Measurements from ENCODE around the gene PRKAG1. TPM values are rescaled to one million over a fixed set of nuclear protein-coding genes. Genes with fewer than 3 reads are reported as not detected.
A peak's percentile ranks its signal among the peaks of the same experiment; 100 is the strongest.

The PRKAG1 gene
- total RNA-seq, 1 experiment from 2014 or later, result 47.5 TPM

- Histone ChIP-seq H3K4me3 (ENCODE audit: low read length) (no peak overlapping the region), H3K4me2 (ENCODE audit: low read depth, low read length, poor library complexity, severe bottlenecking) (no peak overlapping the region), H3K27me3 (ENCODE audit: low read length) (no peaks in the 10 kb centered on the region), H3K9ac (ENCODE audit: low read length) (no peak overlapping the region), H3K4me1 (ENCODE audit: low read length) (peaks cover 25% of the 10 kb centered on the region), H3K27ac (ENCODE audit: low read length) (no peak overlapping the region), H4K20me1 (ENCODE audit: insufficient read depth, low read depth, low read length) (no peaks in the 10 kb centered on the region), H3K36me3 (ENCODE audit: insufficient read depth, low read length) (no peaks in the 10 kb centered on the region), H3K9me3 (ENCODE audit: low read length) (no peaks in the 10 kb centered on the region), H2AFZ (ENCODE audit: low read length) (no peak overlapping the region), H3K79me2 (ENCODE audit: low read length) (no peaks in the 10 kb centered on the region), H3K9me2 (replicated peaks; ENCODE audit: insufficient read depth, low read length) (no peaks in the 10 kb centered on the region)
- no peak for DNase-seq
Observed at GRCh38 chr12:48994224-48995085, 24.1 kb downstream of the PRKAG1 start.

- Histone ChIP-seq H3K27ac (ENCODE audit: low read length) (no peak overlapping the region), H3K9ac (ENCODE audit: low read length) (no peak overlapping the region), H4K20me1 (ENCODE audit: insufficient read depth, low read depth, low read length) (no peaks in the 10 kb centered on the region), H3K4me1 (ENCODE audit: low read length) (peaks cover 20% of the 10 kb centered on the region), H3K36me3 (ENCODE audit: insufficient read depth, low read length) (no peaks in the 10 kb centered on the region), H2AFZ (ENCODE audit: low read length) (no peak overlapping the region), H3K4me2 (ENCODE audit: low read depth, low read length, poor library complexity, severe bottlenecking) (no peak overlapping the region), H3K79me2 (ENCODE audit: low read length) (no peaks in the 10 kb centered on the region), H3K9me3 (ENCODE audit: low read length) (no peaks in the 10 kb centered on the region), H3K9me2 (replicated peaks; ENCODE audit: insufficient read depth, low read length) (no peaks in the 10 kb centered on the region), H3K4me3 (ENCODE audit: low read length) (no peak overlapping the region), H3K27me3 (ENCODE audit: low read length) (no peaks in the 10 kb centered on the region)
- DNase-seq, result no peak
Observed at GRCh38 chr12:48993787-48994186, 24.8 kb downstream of the PRKAG1 start.

DNA sequence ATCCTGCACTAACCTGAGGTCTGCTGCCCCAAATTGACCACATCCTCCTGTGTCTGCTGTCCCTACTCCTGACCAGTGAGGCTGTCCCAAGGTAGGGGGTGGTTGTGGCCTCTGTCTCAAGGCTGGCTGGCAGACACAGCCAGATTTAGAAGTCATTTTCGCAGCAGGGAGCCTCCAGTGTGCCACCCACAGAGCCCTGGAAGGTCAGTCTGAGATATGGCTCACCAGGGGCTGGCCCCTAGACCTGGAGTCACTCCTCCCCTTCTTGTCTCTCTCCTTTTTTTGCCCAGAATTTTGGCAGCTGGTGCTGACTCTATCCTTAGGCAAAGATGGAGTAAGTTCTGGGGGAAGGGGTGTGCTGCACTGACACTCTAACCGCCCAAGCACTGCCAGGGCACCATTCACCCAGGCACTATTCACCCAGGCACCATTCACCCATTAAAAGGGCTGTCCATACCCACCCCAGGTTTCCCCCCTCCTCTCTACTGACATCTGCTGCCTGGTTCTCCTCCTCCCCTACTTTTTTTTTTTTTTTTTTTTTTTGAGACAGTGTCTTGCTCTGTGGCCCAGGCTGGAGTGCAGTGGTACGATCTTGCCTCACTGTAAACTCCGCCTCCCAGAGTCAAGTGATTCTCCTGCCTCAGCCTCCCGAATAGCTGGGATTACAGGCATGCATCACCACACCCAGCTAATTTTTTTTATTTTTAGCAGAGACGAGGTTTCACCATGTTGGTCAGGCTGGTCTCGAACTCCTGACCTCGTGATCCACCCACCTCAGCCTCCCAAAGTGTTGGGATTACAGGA is 27.1 kb downstream of the PRKAG1 start:
- H3K4me2 ChIP-seq (ENCODE audit: low read depth, low read length, poor library complexity, severe bottlenecking), result no peak overlapping the region
- H3K27ac ChIP-seq (ENCODE audit: low read length), result no peak overlapping the region
- no peaks in the 10 kb centered on the region for H3K79me2 ChIP-seq (ENCODE audit: low read length)
- no peaks in the 10 kb centered on the region for H3K36me3 ChIP-seq (ENCODE audit: insufficient read depth, low read length)
- H3K9ac ChIP-seq (ENCODE audit: low read length), result no peak overlapping the region
- no peak overlapping the region for H3K4me3 ChIP-seq (ENCODE audit: low read length)
- H2AFZ ChIP-seq (ENCODE audit: low read length), result no peak overlapping the region
- no peaks in the 10 kb centered on the region for H4K20me1 ChIP-seq (ENCODE audit: insufficient read depth, low read depth, low read length)
- no peaks in the 10 kb centered on the region for H3K27me3 ChIP-seq (ENCODE audit: low read length)
- H3K9me2 ChIP-seq (replicated peaks; ENCODE audit: insufficient read depth, low read length), result no peaks in the 10 kb centered on the region
- no peaks in the 10 kb centered on the region for H3K4me1 ChIP-seq (ENCODE audit: low read length)
- no peaks in the 10 kb centered on the region for H3K9me3 ChIP-seq (ENCODE audit: low read length)
- no peak for DNase-seq

GRCh38 chr12:48990552-48990951 is 28.0 kb downstream of the PRKAG1 start:
- DNase-seq, result no peak
- Histone ChIP-seq H3K4me1 (ENCODE audit: low read length) (peaks cover 5% of the 10 kb centered on the region), H2AFZ (ENCODE audit: low read length) (no peak overlapping the region), H4K20me1 (ENCODE audit: insufficient read depth, low read depth, low read length) (no peaks in the 10 kb centered on the region), H3K4me2 (ENCODE audit: low read depth, low read length, poor library complexity, severe bottlenecking) (no peak overlapping the region), H3K79me2 (ENCODE audit: low read length) (no peaks in the 10 kb centered on the region), H3K27ac (ENCODE audit: low read length) (no peak overlapping the region), H3K36me3 (ENCODE audit: insufficient read depth, low read length) (no peaks in the 10 kb centered on the region), H3K4me3 (ENCODE audit: low read length) (no peak overlapping the region), H3K9ac (ENCODE audit: low read length) (no peak overlapping the region), H3K9me2 (replicated peaks; ENCODE audit: insufficient read depth, low read length) (no peaks in the 10 kb centered on the region), H3K9me3 (ENCODE audit: low read length) (no peaks in the 10 kb centered on the region), H3K27me3 (ENCODE audit: low read length) (no peaks in the 10 kb centered on the region)

- Histone ChIP-seq H3K27ac (ENCODE audit: low read length) (no peak overlapping the region), H3K4me2 (ENCODE audit: low read depth, low read length, poor library complexity, severe bottlenecking) (no peak overlapping the region), H3K4me3 (ENCODE audit: low read length) (no peak overlapping the region), H3K9me2 (replicated peaks; ENCODE audit: insufficient read depth, low read length) (no peaks in the 10 kb centered on the region), H3K79me2 (ENCODE audit: low read length) (no peaks in the 10 kb centered on the region), H3K9me3 (ENCODE audit: low read length) (no peaks in the 10 kb centered on the region), H3K36me3 (ENCODE audit: insufficient read depth, low read length) (no peaks in the 10 kb centered on the region), H3K9ac (ENCODE audit: low read length) (no peak overlapping the region), H4K20me1 (ENCODE audit: insufficient read depth, low read depth, low read length) (no peaks in the 10 kb centered on the region), H3K4me1 (ENCODE audit: low read length) (peaks cover 13% of the 10 kb centered on the region), H2AFZ (ENCODE audit: low read length) (no peak overlapping the region), H3K27me3 (ENCODE audit: low read length) (no peaks in the 10 kb centered on the region)
- peak; percentile 87 for DNase-seq
Observed at GRCh38 chr12:48988030-48988649, 30.4 kb downstream of the PRKAG1 start.

DNA sequence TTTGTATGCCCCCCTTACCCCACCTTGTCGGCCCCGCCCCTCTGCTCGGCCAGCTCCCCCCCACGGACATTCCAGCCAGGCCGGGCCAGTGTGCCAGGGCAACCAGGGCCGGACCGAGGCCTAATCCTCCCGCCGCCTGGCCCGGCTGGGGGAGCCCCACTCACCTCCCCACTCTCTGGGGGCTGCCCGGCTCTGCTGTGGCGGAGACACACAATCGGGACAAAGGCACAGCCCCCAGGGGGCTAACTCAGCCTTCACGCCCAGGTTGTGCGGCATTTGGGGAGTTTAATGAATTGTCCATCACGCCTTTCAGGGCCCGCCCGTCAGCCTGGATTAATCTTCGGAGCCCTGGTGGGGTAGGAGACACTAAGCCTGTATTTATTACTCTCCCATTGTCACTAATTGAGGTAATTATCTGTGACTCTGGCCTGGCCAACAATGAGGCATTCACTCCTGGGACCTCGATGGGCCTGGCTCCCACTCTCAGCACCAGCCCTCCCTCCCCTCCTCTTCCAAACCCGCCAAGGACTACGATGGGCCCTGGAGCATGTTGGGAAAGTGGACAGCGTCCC is 31.8 kb downstream of the PRKAG1 start:
- Histone ChIP-seq H3K27ac (ENCODE audit: low read length) (no peak overlapping the region), H3K27me3 (ENCODE audit: low read length) (no peaks in the 10 kb centered on the region)

DNA sequence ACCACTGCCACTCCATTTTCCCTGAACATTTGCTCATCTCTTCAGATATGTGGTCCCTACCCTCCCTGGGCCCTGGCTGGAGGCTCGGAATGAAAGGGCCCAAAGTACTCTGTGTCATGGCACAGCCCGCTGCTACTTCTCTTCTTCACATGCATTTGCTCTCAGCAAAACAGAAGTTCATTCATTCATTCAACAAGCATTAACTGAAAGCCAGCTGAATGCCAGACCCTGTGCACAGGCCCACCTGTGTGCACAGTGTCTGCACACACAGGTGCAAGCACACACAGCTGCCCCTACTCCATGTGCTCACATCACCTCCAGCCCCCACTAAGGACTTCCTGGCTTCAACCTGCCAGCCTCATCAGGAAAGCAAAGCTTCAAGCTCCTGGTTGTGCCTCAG is 32.7 kb downstream of the PRKAG1 start:
- Histone ChIP-seq H3K9me3 (ENCODE audit: low read length) (no peaks in the 10 kb centered on the region), H3K27ac (ENCODE audit: low read length) (no peak overlapping the region), H3K9ac (ENCODE audit: low read length) (no peak overlapping the region), H3K36me3 (ENCODE audit: insufficient read depth, low read length) (no peaks in the 10 kb centered on the region), H3K9me2 (replicated peaks; ENCODE audit: insufficient read depth, low read length) (no peaks in the 10 kb centered on the region), H3K4me1 (ENCODE audit: low read length) (peaks cover 13% of the 10 kb centered on the region), H3K27me3 (ENCODE audit: low read length) (no peaks in the 10 kb centered on the region), H3K4me2 (ENCODE audit: low read depth, low read length, poor library complexity, severe bottlenecking) (no peak overlapping the region), H4K20me1 (ENCODE audit: insufficient read depth, low read depth, low read length) (no peaks in the 10 kb centered on the region), H3K4me3 (ENCODE audit: low read length) (no peak overlapping the region), H2AFZ (ENCODE audit: low read length) (no peak overlapping the region), H3K79me2 (ENCODE audit: low read length) (no peaks in the 10 kb centered on the region)
- no peak for DNase-seq

More for the DNA sequence above, 31.8 kb downstream of the PRKAG1 start:
- no peak overlapping the region for H3K9ac ChIP-seq (ENCODE audit: low read length)
- H3K4me1 ChIP-seq (ENCODE audit: low read length), result peaks cover 13% of the 10 kb centered on the region
- H3K4me3 ChIP-seq (ENCODE audit: low read length), result no peak overlapping the region
- H3K9me3 ChIP-seq (ENCODE audit: low read length), result no peaks in the 10 kb centered on the region
- no peaks in the 10 kb centered on the region for H3K9me2 ChIP-seq (replicated peaks; ENCODE audit: insufficient read depth, low read length)
- H3K79me2 ChIP-seq (ENCODE audit: low read length), result no peaks in the 10 kb centered on the region
- DNase-seq, result no peak
- H3K36me3 ChIP-seq (ENCODE audit: insufficient read depth, low read length), result no peaks in the 10 kb centered on the region
- no peak overlapping the region for H3K4me2 ChIP-seq (ENCODE audit: low read depth, low read length, poor library complexity, severe bottlenecking)
- no peak overlapping the region for H2AFZ ChIP-seq (ENCODE audit: low read length)
- no peaks in the 10 kb centered on the region for H4K20me1 ChIP-seq (ENCODE audit: insufficient read depth, low read depth, low read length)

GRCh38 chr12:48985475-48985897 is 33.1 kb downstream of the PRKAG1 start:
- Histone ChIP-seq H3K4me3 (ENCODE audit: low read length) (no peak overlapping the region), H2AFZ (ENCODE audit: low read length) (no peak overlapping the region), H3K36me3 (ENCODE audit: insufficient read depth, low read length) (no peaks in the 10 kb centered on the region), H3K27ac (ENCODE audit: low read length) (no peak overlapping the region), H3K9me3 (ENCODE audit: low read length) (no peaks in the 10 kb centered on the region), H3K9ac (ENCODE audit: low read length) (no peak overlapping the region), H4K20me1 (ENCODE audit: insufficient read depth, low read depth, low read length) (no peaks in the 10 kb centered on the region), H3K4me1 (ENCODE audit: low read length) (peaks cover 13% of the 10 kb centered on the region), H3K27me3 (ENCODE audit: low read length) (no peaks in the 10 kb centered on the region), H3K4me2 (ENCODE audit: low read depth, low read length, poor library complexity, severe bottlenecking) (no peak overlapping the region), H3K79me2 (ENCODE audit: low read length) (no peaks in the 10 kb centered on the region), H3K9me2 (replicated peaks; ENCODE audit: insufficient read depth, low read length) (no peaks in the 10 kb centered on the region)
- no peak for DNase-seq

Data from Karpas-422 (cell line).